H9 (cell line): Measurements from ENCODE around the gene LRIG1. TPM values are rescaled to one million over a fixed set of nuclear protein-coding genes. Genes with fewer than 3 reads are reported as not detected.

Experiments used
- DNase-seq: peaks from one replicate; pipeline ENCODE4 v3.0.0-alpha.2; 2017
- H2AFZ ChIP-seq: one replicate; pipeline ENCODE4 v1.6.1; 2013; ENCODE audit warnings: mild to moderate bottlenecking, low read length, control low read depth, moderate library complexity
- H2AK5ac ChIP-seq: 2 replicates; pipeline ENCODE4 v1.6.1; 2013; ENCODE audit warnings: low read length, control low read depth, mixed read lengths; ENCODE audit not compliant: insufficient read length
- H2BK120ac ChIP-seq: one replicate; pipeline ENCODE4 v1.6.1; 2013; ENCODE audit warnings: low read depth, mild to moderate bottlenecking, low read length, control low read depth, inconsistent platforms; ENCODE audit not compliant: poor library complexity, severe bottlenecking
- H2BK12ac ChIP-seq: 2 replicates; pipeline ENCODE4 v1.6.1; 2013; ENCODE audit warnings: low read length, control low read depth, mixed read lengths, low read depth; ENCODE audit not compliant: insufficient read length
- H2BK15ac ChIP-seq: 2 replicates; pipeline ENCODE4 v1.6.1; 2013; ENCODE audit warnings: low read depth, low read length, control low read depth
- H2BK20ac ChIP-seq: one replicate; pipeline ENCODE4 v1.6.1; 2013; ENCODE audit warnings: low read depth, mild to moderate bottlenecking, low read length, control low read depth, inconsistent platforms; ENCODE audit not compliant: poor library complexity, severe bottlenecking
- H2BK5ac ChIP-seq: 2 replicates; pipeline ENCODE4 v1.6.1; 2013; ENCODE audit warnings: low read length, control low read depth, mixed read lengths; ENCODE audit not compliant: insufficient read length
- H3K14ac ChIP-seq: 2 replicates; pipeline ENCODE4 v1.6.1; 2013; ENCODE audit warnings: low read length, control low read depth; ENCODE audit not compliant: insufficient read depth
- H3K18ac ChIP-seq: 2 replicates; pipeline ENCODE4 v1.6.1; 2013; ENCODE audit warnings: low read depth, mild to moderate bottlenecking, mixed read lengths, low read length, control low read depth; ENCODE audit not compliant: insufficient read length
- H3K23ac ChIP-seq: 2 replicates; pipeline ENCODE4 v1.6.1; 2013; ENCODE audit warnings: low read length, control low read depth, mixed read lengths, low read depth; ENCODE audit not compliant: insufficient read length
- H3K23me2 ChIP-seq: 2 replicates; pipeline ENCODE4 v1.6.1; 2013; ENCODE audit warnings: low read depth, mild to moderate bottlenecking, mixed read lengths, low read length, control low read depth; ENCODE audit not compliant: insufficient read length, poor library complexity, severe bottlenecking
- H3K27ac ChIP-seq: 2 replicates; pipeline ENCODE4 v1.5.1; 2013; ENCODE audit warnings: low read length, control low read depth, mixed read lengths, low read depth; ENCODE audit not compliant: insufficient read length
- H3K27me3 ChIP-seq: 2 replicates; pipeline ENCODE4 v1.6.1; 2013; ENCODE audit warnings: low read length, control low read depth, inconsistent platforms; ENCODE audit not compliant: insufficient read depth
- H3K4ac ChIP-seq: 2 replicates; pipeline ENCODE4 v1.6.1; 2013; ENCODE audit warnings: low read depth, mild to moderate bottlenecking, control low read depth, inconsistent platforms, low read length, moderate library complexity
- H3K4me1 ChIP-seq: 2 replicates; pipeline ENCODE4 v1.6.1; 2013; ENCODE audit warnings: low read length, control low read depth, inconsistent platforms; ENCODE audit not compliant: insufficient read depth
- H3K4me2 ChIP-seq: 2 replicates; pipeline ENCODE4 v1.6.1; 2013; ENCODE audit warnings: low read length, control low read depth, mixed read lengths; ENCODE audit not compliant: insufficient read length, insufficient read depth
- H3K56ac ChIP-seq: 2 replicates; pipeline ENCODE4 v1.6.1; 2013; ENCODE audit warnings: low read depth, mild to moderate bottlenecking, mixed read lengths, low read length, control low read depth; ENCODE audit not compliant: insufficient read length
- H3K79me1 ChIP-seq: 2 replicates; pipeline ENCODE4 v1.6.1; 2013; ENCODE audit warnings: low read depth, mild to moderate bottlenecking, moderate library complexity, low read length, control low read depth, inconsistent platforms; ENCODE audit not compliant: insufficient read depth, poor library complexity, severe bottlenecking
- H3K79me2 ChIP-seq: 2 replicates; pipeline ENCODE4 v1.6.1; 2013; ENCODE audit warnings: low read length, control low read depth, inconsistent platforms; ENCODE audit not compliant: insufficient read depth
- H3K9ac ChIP-seq: 2 replicates; pipeline ENCODE4 v1.6.1; 2013; ENCODE audit warnings: low read length, control low read depth, mixed read lengths; ENCODE audit not compliant: insufficient read length; ENCODE audit errors: extremely low read depth
- H3K9me3 ChIP-seq: one replicate; pipeline ENCODE4 v1.6.1; 2013; ENCODE audit warnings: low read depth, low read length, inconsistent platforms; ENCODE audit not compliant: control insufficient read depth
- H3T11ph ChIP-seq: one replicate; pipeline ENCODE4 v1.6.1; 2013; ENCODE audit warnings: mild to moderate bottlenecking, low read length, control low read depth, inconsistent platforms
- H4K20me1 ChIP-seq: one replicate; pipeline ENCODE4 v1.6.1; 2013; ENCODE audit not compliant: control insufficient read depth, insufficient read length, insufficient read depth
- H4K5ac ChIP-seq: 2 replicates; pipeline ENCODE4 v1.6.1; 2013; ENCODE audit warnings: low read depth, mild to moderate bottlenecking, mixed read lengths, low read length, control low read depth; ENCODE audit not compliant: insufficient read length
- H4K8ac ChIP-seq: replicated peaks from 2 replicates; pipeline ENCODE4 v1.6.1; 2013; ENCODE audit warnings: low read length, control low read depth, mixed read lengths, low read depth; ENCODE audit not compliant: insufficient read length
- H4K91ac ChIP-seq: 2 replicates; pipeline ENCODE4 v1.6.1; 2013; ENCODE audit warnings: low read depth, mild to moderate bottlenecking, moderate library complexity, mixed read lengths, low read length, control low read depth; ENCODE audit not compliant: insufficient read length
- H3K27ac Mint-ChIP-seq, 3 experiments: 2 replicates in 2 of 3; 3 replicates in 1 of 3; pipeline ENCODE4 v1.8.0; 2020 to 2021; ENCODE audit warnings: mixed read lengths in 3 of 3, mild to moderate bottlenecking in 1 of 3, moderate library complexity in 1 of 3
- H3K27me3 Mint-ChIP-seq: 2 replicates; pipeline ENCODE4 v1.8.0; 2021; ENCODE audit warnings: low read depth, mild to moderate bottlenecking, moderate library complexity, mixed read lengths
- H3K36me3 Mint-ChIP-seq, 3 experiments: 2 replicates in 2 of 3; 3 replicates in 1 of 3; pipeline ENCODE4 v1.8.0; 2020 to 2021; ENCODE audit warnings: low read depth in 3 of 3, mixed read lengths in 3 of 3; ENCODE audit not compliant: insufficient read depth in 1 of 3
- H3K4me1 Mint-ChIP-seq, 2 experiments: 2 replicates each; pipeline ENCODE4 v1.8.0; 2020; ENCODE audit warnings: mixed read lengths in 2 of 2
- H3K4me3 Mint-ChIP-seq, 2 experiments: 2 replicates in 1 of 2; 3 replicates in 1 of 2; pipeline ENCODE4 v1.8.0; 2020 to 2021; ENCODE audit warnings: mild to moderate bottlenecking in 2 of 2, mixed read lengths in 2 of 2, moderate library complexity in 1 of 2
- H3K9me3 Mint-ChIP-seq, 2 experiments: 2 replicates in 1 of 2; 3 replicates in 1 of 2; pipeline ENCODE4 v1.8.0; 2020; ENCODE audit warnings: mild to moderate bottlenecking in 2 of 2, mixed read lengths in 2 of 2, moderate library complexity in 1 of 2
- WGBS: extraction: QIAGEN DNeasy Blood & Tissue Kit; methylation state at CpG from one replicate; pipeline ENCODE4 v1.1.7; 2013; ENCODE audit warnings: missing lambda C conversion rate, low lambda C conversion rate, mixed read lengths; ENCODE audit not compliant: insufficient read length; ENCODE audit errors: extremely low coverage; 5-methylcytosine and 5-hydroxymethylcytosine counted together
- total RNA-seq: library from RNA; stranded (reverse); gene quantifications from 2 replicates; pipeline ENCODE4 v1.2.1, GENCODE V29; 2021
- TF ChIP-seq, protein P1 (sequence below): fragments of 200-600 bp; sonication (generic); conservative IDR thresholded peaks from 3 replicates; pipeline ENCODE4 v1.8.0; 2021; ENCODE audit warnings: antibody characterized with exemption, mild to moderate bottlenecking

The LRIG1 gene
- total RNA-seq, 1 experiment from 2014 or later, result 70.3 TPM

DNA sequence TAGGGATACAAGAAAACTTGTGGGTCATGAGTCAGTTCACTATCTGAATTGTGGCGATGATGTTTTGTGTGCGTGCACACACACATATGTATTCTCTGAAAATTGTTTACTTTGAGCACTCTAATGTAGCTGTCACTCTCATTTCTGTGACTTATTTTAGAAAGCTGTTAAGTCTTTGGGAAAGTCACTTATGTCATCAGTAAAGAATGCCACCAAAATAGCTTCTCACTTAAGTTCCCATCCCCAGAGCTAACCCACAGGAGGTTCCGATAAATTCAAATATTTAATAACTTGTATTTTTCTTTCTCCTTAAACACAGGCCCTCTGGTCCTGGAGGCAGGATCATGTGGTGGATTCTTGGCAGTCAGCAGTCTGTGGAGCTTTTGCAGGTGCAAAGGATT, 138.3 kb downstream of the LRIG1 start:
- H3K9me3 ChIP-seq, result no peaks in the 10 kb centered on the region
- H2BK15ac ChIP-seq, result no peak overlapping the region
- no peaks in the 10 kb centered on the region for H4K20me1 ChIP-seq
- H3K27me3 Mint-ChIP-seq, result no peaks in the 10 kb centered on the region
- no peak overlapping the region for H2AK5ac ChIP-seq
- H3K4me2 ChIP-seq, result no peak overlapping the region
- no peak overlapping the region for H3K9ac ChIP-seq
- no peak overlapping the region for H4K91ac ChIP-seq
- no peaks in the 10 kb centered on the region for H3K79me1 ChIP-seq
- H3K36me3 Mint-ChIP-seq, result no peaks in the 10 kb centered on the region
- no peaks in the 10 kb centered on the region for H3K23me2 ChIP-seq
- H3K27me3 ChIP-seq, result no peaks in the 10 kb centered on the region
- H2BK120ac ChIP-seq, result no peak overlapping the region
- H3K27ac ChIP-seq, result no peak overlapping the region
- no peak overlapping the region for H2AFZ ChIP-seq
- TF ChIP-seq, protein P1, sequence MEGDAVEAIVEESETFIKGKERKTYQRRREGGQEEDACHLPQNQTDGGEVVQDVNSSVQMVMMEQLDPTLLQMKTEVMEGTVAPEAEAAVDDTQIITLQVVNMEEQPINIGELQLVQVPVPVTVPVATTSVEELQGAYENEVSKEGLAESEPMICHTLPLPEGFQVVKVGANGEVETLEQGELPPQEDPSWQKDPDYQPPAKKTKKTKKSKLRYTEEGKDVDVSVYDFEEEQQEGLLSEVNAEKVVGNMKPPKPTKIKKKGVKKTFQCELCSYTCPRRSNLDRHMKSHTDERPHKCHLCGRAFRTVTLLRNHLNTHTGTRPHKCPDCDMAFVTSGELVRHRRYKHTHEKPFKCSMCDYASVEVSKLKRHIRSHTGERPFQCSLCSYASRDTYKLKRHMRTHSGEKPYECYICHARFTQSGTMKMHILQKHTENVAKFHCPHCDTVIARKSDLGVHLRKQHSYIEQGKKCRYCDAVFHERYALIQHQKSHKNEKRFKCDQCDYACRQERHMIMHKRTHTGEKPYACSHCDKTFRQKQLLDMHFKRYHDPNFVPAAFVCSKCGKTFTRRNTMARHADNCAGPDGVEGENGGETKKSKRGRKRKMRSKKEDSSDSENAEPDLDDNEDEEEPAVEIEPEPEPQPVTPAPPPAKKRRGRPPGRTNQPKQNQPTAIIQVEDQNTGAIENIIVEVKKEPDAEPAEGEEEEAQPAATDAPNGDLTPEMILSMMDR, result no peak
- no peak overlapping the region for H3K56ac ChIP-seq
- no peaks in the 10 kb centered on the region for H3K9me3 Mint-ChIP-seq
- H3K4me1 Mint-ChIP-seq, result peaks cover 23 to 26% of the 10 kb centered on the region in 2 experiments
- DNase-seq, result no peak
- no peak overlapping the region for H2BK20ac ChIP-seq
- H3K18ac ChIP-seq, result no peak overlapping the region
- H4K5ac ChIP-seq, result no peak overlapping the region
- H4K8ac ChIP-seq, result no peak overlapping the region
- H3T11ph ChIP-seq, result no peak overlapping the region
- H3K4me1 ChIP-seq, result peaks cover 5% of the 10 kb centered on the region; the same call in 1 of the 2 replicates
- H3K27ac Mint-ChIP-seq, result peak overlapping the region in 1 of 3 experiments; percentile 8; a peak in 1 of 7 replicates
- no peaks in the 10 kb centered on the region for H3K79me2 ChIP-seq
- no CpG with 5 or more reads among the region's 3 CpGs for WGBS
- H3K4me3 Mint-ChIP-seq, result no peak overlapping the region
- H3K23ac ChIP-seq, result no peak overlapping the region
- H2BK12ac ChIP-seq, result no peak overlapping the region
- H3K14ac ChIP-seq, result no peak overlapping the region
- no peak overlapping the region for H2BK5ac ChIP-seq
- no peak overlapping the region for H3K4ac ChIP-seq
